GM23338 (cell line): Measurements from ENCODE around the gene ARHGEF11. TPM values are rescaled to one million over a fixed set of nuclear protein-coding genes. Genes with fewer than 3 reads are reported as not detected.

Experiments
- ATAC-seq: fragments of 200-7000 bp; cut with Tn5 transposase; 3 replicates; pipeline ENCODE4 v1.9.1; 2020
- DNase-seq: peaks from one replicate; pipeline ENCODE4 v3.0.0-alpha.2; 2015; ENCODE audit warnings: low spot score
- H2AFZ ChIP-seq: fragments of 200-600 bp; sonication (generic); 2 replicates; pipeline ENCODE4 v1.8.0; 2016; ENCODE audit warnings: antibody characterized with exemption, mild to moderate bottlenecking, moderate library complexity
- H3F3A ChIP-seq: fragments of 200-600 bp; sonication (generic); replicated peaks from 2 replicates; pipeline ENCODE4 v1.8.0; 2017; ENCODE audit warnings: antibody characterized with exemption, mixed run types, low read depth
- H3K27ac ChIP-seq: fragments of 200-600 bp; sonication (generic); 2 replicates; pipeline ENCODE4 v1.6.1; 2016; ENCODE audit warnings: low read depth
- H3K27me3 ChIP-seq: fragments of 200-600 bp; sonication (generic); 2 replicates; pipeline ENCODE4 v1.8.0; 2016; ENCODE audit warnings: mild to moderate bottlenecking, mixed run types, moderate library complexity; ENCODE audit not compliant: insufficient read depth
- H3K36me3 ChIP-seq: fragments of 200-600 bp; sonication (generic); 2 replicates; pipeline ENCODE4 v1.8.0; 2016; ENCODE audit warnings: mild to moderate bottlenecking; ENCODE audit not compliant: insufficient read depth
- H3K4me1 ChIP-seq: fragments of 200-600 bp; sonication (generic); 2 replicates; pipeline ENCODE4 v1.8.0; 2016; ENCODE audit warnings: mild to moderate bottlenecking, moderate library complexity; ENCODE audit not compliant: insufficient read depth
- H3K4me2 ChIP-seq: fragments of 200-600 bp; sonication (generic); 2 replicates; pipeline ENCODE4 v1.7.1; 2017; ENCODE audit warnings: mixed run types
- H3K4me3 ChIP-seq: fragments of 200-600 bp; sonication (generic); 2 replicates; pipeline ENCODE4 v1.6.1; 2016; ENCODE audit warnings: mixed run types
- H3K79me2 ChIP-seq: fragments of 200-600 bp; sonication (generic); replicated peaks from 2 replicates; pipeline ENCODE4 v1.8.0; 2017; ENCODE audit warnings: mild to moderate bottlenecking; ENCODE audit not compliant: insufficient read depth
- H3K9me2 ChIP-seq: fragments of 200-600 bp; sonication (generic); 2 replicates; pipeline ENCODE4 v1.8.0; 2017; ENCODE audit not compliant: insufficient read depth
- H4K20me1 ChIP-seq: fragments of 200-600 bp; sonication (generic); replicated peaks from 2 replicates; pipeline ENCODE4 v1.8.0; 2017; ENCODE audit warnings: mild to moderate bottlenecking; ENCODE audit not compliant: insufficient read depth
- H3K27ac Mint-ChIP-seq: 2 replicates; pipeline ENCODE4 v1.8.0; 2020; ENCODE audit warnings: inconsistent platforms, mild to moderate bottlenecking, moderate library complexity, mixed read lengths
- H3K27me3 Mint-ChIP-seq: 3 replicates; pipeline ENCODE4 v1.8.0; 2022; ENCODE audit warnings: low read depth, mild to moderate bottlenecking, moderate library complexity, mixed read lengths, inconsistent platforms; ENCODE audit not compliant: insufficient read depth, poor library complexity
- H3K36me3 Mint-ChIP-seq: 3 replicates; pipeline ENCODE4 v1.8.0; 2021; ENCODE audit warnings: low read depth, mild to moderate bottlenecking, inconsistent platforms, moderate library complexity, mixed read lengths
- H3K4me1 Mint-ChIP-seq: 3 replicates; pipeline ENCODE4 v1.8.0; 2020; ENCODE audit warnings: mild to moderate bottlenecking, inconsistent platforms, mixed read lengths
- H3K4me3 Mint-ChIP-seq: 3 replicates; pipeline ENCODE4 v1.8.0; 2021; ENCODE audit warnings: moderate library complexity, mild to moderate bottlenecking, inconsistent platforms, mixed read lengths
- H3K9me3 Mint-ChIP-seq: 3 replicates; pipeline ENCODE4 v1.8.0; 2020; ENCODE audit warnings: moderate library complexity, mild to moderate bottlenecking, inconsistent platforms, mixed read lengths
- NANOG ChIP-seq: IDR thresholded peaks from 2 replicates; pipeline ENCODE4 v1.6.1; 2016; ENCODE audit warnings: antibody characterized with exemption, borderline replicate concordance
- ZNF114 ChIP-seq: fragments of 250-450 bp; sonication (Bioruptor Pico); IDR thresholded peaks from 2 replicates; pipeline ENCODE4 v1.5.0; 2020; ENCODE audit warnings: mild to moderate bottlenecking, moderate library complexity
- ZNF331 ChIP-seq: fragments of 250-450 bp; sonication (Bioruptor Pico); IDR thresholded peaks from 2 replicates; pipeline ENCODE4 v1.5.0; 2020; ENCODE audit warnings: low read depth, mild to moderate bottlenecking, moderate library complexity
- ZNF462 ChIP-seq: fragments of 250-450 bp; sonication (Bioruptor Pico); IDR thresholded peaks from 2 replicates; pipeline ENCODE4 v1.5.0; 2020; ENCODE audit warnings: mild to moderate bottlenecking, moderate library complexity
- polyA plus RNA-seq: library from polyadenylated mRNA; unstranded; fragments of >200 nt; fragmentation: Nextera tagmentation; extraction: Ambion mirVana; gene quantifications from 2 replicates; pipeline ENCODE4 v1.2.1, GENCODE V29; 2016
- total RNA-seq: library from RNA; depleted of rRNA; stranded (reverse); fragments of >200 nt; shearing (Covaris generic); gene quantifications from 2 replicates; pipeline ENCODE4 v1.2.3, GENCODE V29; 2014
- TF ChIP-seq, protein P1 (sequence below): IDR thresholded peaks from 2 replicates; pipeline ENCODE4 v1.6.1; 2016; ENCODE audit warnings: antibody characterized with exemption

Gene ARHGEF11
- total and polyA plus RNA-seq, 2 experiments from 2014 or later, result 12.3 to 33.7 TPM

GRCh38 chr1:157034137-157034800 lies 11.3 kb downstream of the ARHGEF11 start:
- Histone ChIP-seq H3K27ac (no peak overlapping the region), H3K4me3 (no peak overlapping the region), H3K4me1 (0 out of 2 replicates have a peak, but pooled peaks cover 5% of the 10 kb centered on the region), H3K9me2 (no peaks in the 10 kb centered on the region; the same call in 1 of the 2 replicates), H3F3A (no peaks in the 10 kb centered on the region), H3K4me2 (no peak overlapping the region), H3K27me3 (no peaks in the 10 kb centered on the region), H4K20me1 (peaks cover 29% of the 10 kb centered on the region), H3K79me2 (peaks cover 95% of the 10 kb centered on the region), H2AFZ (no peak overlapping the region), H3K36me3 (no peaks in the 10 kb centered on the region)
- peak; percentile 81 for ATAC-seq
- no peak for DNase-seq
- Mint-ChIP-seq H3K27ac (peak overlapping the region; percentile 50; the same call in 1 of the 2 replicates), H3K4me1 (peaks cover 13% of the 10 kb centered on the region), H3K4me3 (no peak overlapping the region), H3K27me3 (peaks cover 11% of the 10 kb centered on the region), H3K9me3 (no peaks in the 10 kb centered on the region; the same call in 2 of the 3 replicates), H3K36me3 (no peaks in the 10 kb centered on the region; the same call in 2 of the 3 replicates)
- no peak for TF ChIP-seq ZNF114 (CRISPR knock-in tag)
- TF ChIP-seq, protein P1, sequence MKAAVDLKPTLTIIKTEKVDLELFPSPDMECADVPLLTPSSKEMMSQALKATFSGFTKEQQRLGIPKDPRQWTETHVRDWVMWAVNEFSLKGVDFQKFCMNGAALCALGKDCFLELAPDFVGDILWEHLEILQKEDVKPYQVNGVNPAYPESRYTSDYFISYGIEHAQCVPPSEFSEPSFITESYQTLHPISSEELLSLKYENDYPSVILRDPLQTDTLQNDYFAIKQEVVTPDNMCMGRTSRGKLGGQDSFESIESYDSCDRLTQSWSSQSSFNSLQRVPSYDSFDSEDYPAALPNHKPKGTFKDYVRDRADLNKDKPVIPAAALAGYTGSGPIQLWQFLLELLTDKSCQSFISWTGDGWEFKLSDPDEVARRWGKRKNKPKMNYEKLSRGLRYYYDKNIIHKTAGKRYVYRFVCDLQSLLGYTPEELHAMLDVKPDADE, result no peak
- no peak for TF ChIP-seq ZNF462 (CRISPR knock-in tag)
- no peak for TF ChIP-seq ZNF331
- no peak for TF ChIP-seq NANOG
